Stomach (tissue), 9 donors: ENCODE data around the gene COL11A2. TPM values are rescaled to one million over a fixed set of nuclear protein-coding genes. Genes with fewer than 3 reads are reported as not detected.

Experiments used
- DNase-seq, 2 donors: peaks; one replicate each; pipeline versions ENCODE4 v3.0.0 to v3.0.0-alpha.2; 2013 to 2019
- H3K27ac ChIP-seq, 5 donors: fragments of 200-600 bp in 4 of 5; sonication (generic) in 4 of 5; one replicate each; pipeline ENCODE4 v1.5.1; 2013 to 2019; ENCODE audit warnings: mild to moderate bottlenecking in 1 of 5, moderate library complexity in 1 of 5
- H3K27me3 ChIP-seq, 3 donors: fragments of 200-600 bp; sonication (generic); one replicate each; pipeline ENCODE4 v1.5.1; 2017 to 2019; ENCODE audit warnings: mixed run types in 1 of 3
- H3K36me3 ChIP-seq, 4 donors: fragments of 200-600 bp; sonication (generic); 1 replicate in 3 of 4; 2 replicates in 1 of 4; pipeline ENCODE4 v1.5.1; 2016 to 2019
- H3K4me1 ChIP-seq, 4 donors: fragments of 200-600 bp; sonication (generic); one replicate each; pipeline ENCODE4 v1.5.1; 2016 to 2019
- H3K4me3 ChIP-seq, 4 donors: fragments of 200-600 bp; sonication (generic) in 3 of 4; one replicate each; pipeline ENCODE4 v1.5.1; 2016 to 2019; ENCODE audit warnings: mild to moderate bottlenecking in 1 of 4
- H3K9me3 ChIP-seq, 4 donors: fragments of 200-600 bp; sonication (generic); one replicate each; pipeline ENCODE4 v1.5.1; 2016 to 2019
- CTCF ChIP-seq, 7 experiments: fragments of 450-650 bp in 4 of 7; fragments of 200-600 bp in 3 of 7; sonication (generic) in 3 of 7; IDR thresholded peaks; one replicate each; pipeline ENCODE4 v1.5.1; 2016 to 2019; ENCODE audit warnings: antibody characterized with exemption in 7 of 7, control low read depth in 2 of 7, mild to moderate bottlenecking in 1 of 7
- EP300 ChIP-seq: sonication (generic); formaldehyde crosslinking; IDR thresholded peaks from one replicate; pipeline ENCODE4 v1.6.1; 2017; ENCODE audit warnings: antibody characterized with exemption
- POLR2A ChIP-seq, 4 donors: fragments of 450-650 bp; IDR thresholded peaks; one replicate each; pipeline ENCODE4 v1.6.1; 2016; ENCODE audit warnings: antibody characterized with exemption in 4 of 4, control low read depth in 2 of 4, mild to moderate bottlenecking in 1 of 4, moderate library complexity in 1 of 4
- POLR2AphosphoS5 ChIP-seq, 3 donors: sonication (generic); formaldehyde crosslinking; IDR thresholded peaks; one replicate each; pipeline ENCODE4 v1.6.1; 2016; ENCODE audit warnings: antibody characterized with exemption in 3 of 3
- WGBS, 5 donors: extraction: QIAGEN DNeasy Blood & Tissue Kit in 3 of 5; methylation state at CpG; one replicate each; pipeline versions ENCODE4 v1.1.5 to v1.1.7; 2013 to 2018; 5-methylcytosine and 5-hydroxymethylcytosine counted together
- intact Hi-C: fragments of 100-400 bp; cut with DNase I; formaldehyde crosslinking; loops from one replicate; pipeline ENCODE4 v1.15.1; 2023; ENCODE audit warnings: low total_unique reads
- polyA plus RNA-seq, 3 donors: library from polyadenylated mRNA; stranded (reverse); fragments of 200-250 nt; gene quantifications; one replicate each; pipeline ENCODE4 v1.2.3, GENCODE V29; 2013
- small RNA-seq, 4 donors: library from RNA; depleted of rRNA; stranded (forward); fragments of <200 nt; gene quantifications; one replicate each; pipeline ENCODE3, GENCODE V24; 2016
- total RNA-seq, 5 donors: library from RNA; depleted of rRNA; stranded (reverse); fragments of >200 nt; gene quantifications; one replicate each; pipeline versions ENCODE4 v1.1.0 to v1.2.3, GENCODE V29; 2014 to 2016
- donor health status: healthy with polysubstance abuse.
- donor health status: Bipolar disorder and iron deficiency.
- donor health status: healthy.

The COL11A2 gene
- total and polyA plus RNA-seq, 8 donors, result under 0.01 to 1.5 (median 0.87) TPM; not detected in 3

GRCh38 chr6:33116841-33117711, 75.2 kb downstream of the COL11A2 start:
- Histone ChIP-seq H3K27ac (no peak overlapping the region), H3K4me3 (no peak overlapping the region), H3K4me1 (peaks cover 4 to 13% (median 7%) of the 10 kb centered on the region in 4 donors), H3K9me3 (no peaks in the 10 kb centered on the region), H3K27me3 (peaks cover 0 to 53% (median 33%) of the 10 kb centered on the region in 3 donors), H3K36me3 (no peaks in the 10 kb centered on the region)
- intact Hi-C loops, result no loop called here
- DNase-seq, result no peak
- 4 to 11% (median 9%) methylated on average over 31 to 32 of the region's 32 CpGs for WGBS, 5 donors
- TF ChIP-seq CTCF (IDR thresholded peaks at IDR 0.05) (no peak), POLR2A (IDR thresholded peaks at IDR 0.05) (no peak), POLR2AphosphoS5 (IDR thresholded peaks at IDR 0.05) (no peak), EP300 (no peak)

- Histone ChIP-seq H3K9me3 (no peaks in the 10 kb centered on the region), H3K4me1 (peaks cover 4 to 13% (median 7%) of the 10 kb centered on the region in 4 donors), H3K36me3 (no peaks in the 10 kb centered on the region), H3K27ac (no peak overlapping the region), H3K27me3 (peaks cover 0 to 59% (median 33%) of the 10 kb centered on the region in 3 donors), H3K4me3 (no peak overlapping the region)
- intact Hi-C loops, result no loop called here
- 5 to 31% (median 19%) methylated on average over 6 of the region's 6 CpGs for WGBS, 5 donors
- TF ChIP-seq CTCF (IDR thresholded peaks at IDR 0.05) (no peak), POLR2AphosphoS5 (IDR thresholded peaks at IDR 0.05) (no peak), POLR2A (IDR thresholded peaks at IDR 0.05) (no peak), EP300 (no peak)
- no peak for DNase-seq
Observed at GRCh38 chr6:33116417-33116816, 75.8 kb downstream of the COL11A2 start.

GRCh38 chr6:33114406-33114805, 77.9 kb downstream of the COL11A2 start:
- Histone ChIP-seq H3K9me3 (no peaks in the 10 kb centered on the region), H3K27me3 (peaks cover 0 to 70% (median 33%) of the 10 kb centered on the region in 3 donors), H3K4me1 (peaks cover 4 to 13% (median 7%) of the 10 kb centered on the region in 4 donors), H3K4me3 (no peak overlapping the region), H3K27ac (no peak overlapping the region), H3K36me3 (no peaks in the 10 kb centered on the region)
- DNase-seq, result no peak
- intact Hi-C loops, result no loop called here
- TF ChIP-seq POLR2AphosphoS5 (IDR thresholded peaks at IDR 0.05) (no peak), POLR2A (IDR thresholded peaks at IDR 0.05) (no peak), EP300 (no peak), CTCF (IDR thresholded peaks at IDR 0.05) (no peak)

- peaks cover 0 to 70% (median 33%) of the 10 kb centered on the region in 3 donors for H3K27me3 ChIP-seq
- no peak overlapping the region for H3K4me3 ChIP-seq
- TF ChIP-seq EP300 (no peak), POLR2A (IDR thresholded peaks at IDR 0.05) (no peak), POLR2AphosphoS5 (IDR thresholded peaks at IDR 0.05) (no peak), CTCF (IDR thresholded peaks at IDR 0.05) (no peak)
- H3K9me3 ChIP-seq, result no peaks in the 10 kb centered on the region
- intact Hi-C loops, result no loop called here
- H3K27ac ChIP-seq, result no peak overlapping the region
- DNase-seq, result no peak
- H3K4me1 ChIP-seq, result peaks cover 4 to 13% (median 7%) of the 10 kb centered on the region in 4 donors
- H3K36me3 ChIP-seq, result no peaks in the 10 kb centered on the region
- 58 to 70% (median 66%) methylated on average over 7 of the region's 7 CpGs for WGBS, 5 donors
Observed at GRCh38 chr6:33113755-33114154, 78.5 kb downstream of the COL11A2 start.

Small RNAs within 50 kb of the gene (small RNA-seq; reads per million reads assigned to genes)
- gene MIR219A1, result 1.6 to 6.6 (median 2.8) reads per million in 4 donors
- gene RNY4P10, result 0 to 1.5 (median 0.20) reads per million in 4 donors

Other genes starting within 250 kb of the COL11A2 start
- gene HLA-DMA, start 239.4 kb downstream of the COL11A2 start, total RNA-seq, result 100 to 1,000 TPM in 1 of 5 donors, 10 to 100 TPM in 2, 1 to 10 TPM in 1, under 1 TPM in 1; 0.87 to 129 (median 34.4) TPM
- gene HLA-DMA, start 239.4 kb downstream of the COL11A2 start, polyA plus RNA-seq, result 10 to 100 TPM; 15.1 to 93.2 (median 30.0) TPM
- gene BRD2, start 223.9 kb downstream of the COL11A2 start, total RNA-seq, result 100 to 1,000 TPM; 111 to 538 (median 190) TPM
- gene BRD2, start 223.9 kb downstream of the COL11A2 start, polyA plus RNA-seq, result 10 to 100 TPM; 70.7 to 78.7 (median 74.4) TPM
- 1 to 10 TPM in 2 of 5 donors, under 1 TPM in 2, not detected in 1; 0.45 to 3.9 (median 1.9) TPM for gene HLA-DOA, start 182.9 kb downstream of the COL11A2 start, total RNA-seq
- gene HLA-DOA, start 182.9 kb downstream of the COL11A2 start, polyA plus RNA-seq, result 1 to 10 TPM in 1 of 3 donors, under 1 TPM in 2; 0.62 to 2.1 (median 0.92) TPM
- 100 to 1,000 TPM in 1 of 5 donors, 10 to 100 TPM in 3, under 1 TPM in 1; 0.29 to 171 (median 39.7) TPM for gene HLA-DPA1, start 118.8 kb downstream of the COL11A2 start, total RNA-seq
- 10 to 100 TPM; 14.3 to 34.1 (median 23.3) TPM for gene HLA-DPA1, start 118.8 kb downstream of the COL11A2 start, polyA plus RNA-seq
- gene HLA-DPB1, start 116.5 kb downstream of the COL11A2 start, total RNA-seq, result 10 to 100 TPM in 4 of 5 donors, not detected in 1; 10.7 to 46.6 (median 31.9) TPM
- gene HLA-DPB1, start 116.5 kb downstream of the COL11A2 start, polyA plus RNA-seq, result 10 to 100 TPM; 48.3 to 62.2 (median 51.1) TPM
- 10 to 100 TPM in 3 of 5 donors, 1 to 10 TPM in 2; 2.9 to 50.4 (median 10.7) TPM for gene RXRB, start 8.2 kb upstream of the COL11A2 start, total RNA-seq
- 10 to 100 TPM; 15.9 to 32.7 (median 17.3) TPM for gene RXRB, start 8.2 kb upstream of the COL11A2 start, polyA plus RNA-seq
- gene SLC39A7, start 8.4 kb upstream of the COL11A2 start, total RNA-seq, result 100 to 1,000 TPM in 1 of 5 donors, 10 to 100 TPM in 3, 1 to 10 TPM in 1; 9.3 to 119 (median 75.8) TPM
- 10 to 100 TPM; 33.6 to 59.8 (median 54.5) TPM for gene SLC39A7, start 8.4 kb upstream of the COL11A2 start, polyA plus RNA-seq
- gene HSD17B8, start 12.2 kb upstream of the COL11A2 start, total RNA-seq, result 10 to 100 TPM in 2 of 5 donors, 1 to 10 TPM in 2, not detected in 1; 8.0 to 24.8 (median 14.5) TPM
- 10 to 100 TPM; 21.5 to 29.9 (median 24.5) TPM for gene HSD17B8, start 12.2 kb upstream of the COL11A2 start, polyA plus RNA-seq
- 100 to 1,000 TPM in 1 of 5 donors, 10 to 100 TPM in 4; 14.3 to 140 (median 20.7) TPM for gene RING1, start 16.0 kb upstream of the COL11A2 start, total RNA-seq
- gene RING1, start 16.0 kb upstream of the COL11A2 start, polyA plus RNA-seq, result 10 to 100 TPM; 35.1 to 45.4 (median 37.4) TPM
- gene VPS52, start 79.4 kb upstream of the COL11A2 start, total RNA-seq, result 10 to 100 TPM; 39.7 to 89.3 (median 59.4) TPM
- 10 to 100 TPM; 22.6 to 37.2 (median 25.3) TPM for gene VPS52, start 79.4 kb upstream of the COL11A2 start, polyA plus RNA-seq
- gene RPS18, start 79.6 kb upstream of the COL11A2 start, total RNA-seq, result 1,000 to 10,000 TPM in 4 of 5 donors, 100 to 1,000 TPM in 1; 279 to 3,666 (median 1,718) TPM
- gene RPS18, start 79.6 kb upstream of the COL11A2 start, polyA plus RNA-seq, result 1,000 to 10,000 TPM; 4,575 to 9,227 (median 6,928) TPM
- gene B3GALT4, start 84.7 kb upstream of the COL11A2 start, total RNA-seq, result 10 to 100 TPM in 4 of 5 donors, not detected in 1; 10.8 to 42.9 (median 32.6) TPM
- 10 to 100 TPM in 2 of 3 donors, 1 to 10 TPM in 1; 9.8 to 11.5 (median 10.5) TPM for gene B3GALT4, start 84.7 kb upstream of the COL11A2 start, polyA plus RNA-seq
- gene WDR46, start 96.8 kb upstream of the COL11A2 start, total RNA-seq, result 10 to 100 TPM; 42.9 to 72.9 (median 54.5) TPM
- gene WDR46, start 96.8 kb upstream of the COL11A2 start, polyA plus RNA-seq, result 10 to 100 TPM; 47.5 to 65.1 (median 54.4) TPM
- 10 to 100 TPM in 3 of 5 donors, 1 to 10 TPM in 1, not detected in 1; 9.7 to 32.9 (median 12.8) TPM for gene PFDN6, start 97.1 kb upstream of the COL11A2 start, total RNA-seq
- gene PFDN6, start 97.1 kb upstream of the COL11A2 start, polyA plus RNA-seq, result 100 to 1,000 TPM; 117 to 265 (median 202) TPM
- gene RGL2, start 106.5 kb upstream of the COL11A2 start, total RNA-seq, result 100 to 1,000 TPM in 1 of 5 donors, 10 to 100 TPM in 4; 10.4 to 103 (median 52.7) TPM
- gene RGL2, start 106.5 kb upstream of the COL11A2 start, polyA plus RNA-seq, result 100 to 1,000 TPM in 1 of 3 donors, 10 to 100 TPM in 2; 37.4 to 112 (median 44.3) TPM
- gene TAPBP, start 121.6 kb upstream of the COL11A2 start, total RNA-seq, result 100 to 1,000 TPM in 2 of 5 donors, 10 to 100 TPM in 3; 29.0 to 242 (median 59.5) TPM
- 10 to 100 TPM; 17.0 to 53.5 (median 37.5) TPM for gene TAPBP, start 121.6 kb upstream of the COL11A2 start, polyA plus RNA-seq
- 10 to 100 TPM in 4 of 5 donors, 1 to 10 TPM in 1; 1.2 to 45.2 (median 11.9) TPM for gene ZBTB22, start 125.3 kb upstream of the COL11A2 start, total RNA-seq
- gene ZBTB22, start 125.3 kb upstream of the COL11A2 start, polyA plus RNA-seq, result 10 to 100 TPM in 2 of 3 donors, 1 to 10 TPM in 1; 9.8 to 11.8 (median 10.5) TPM
- gene DAXX, start 130.5 kb upstream of the COL11A2 start, total RNA-seq, result 100 to 1,000 TPM in 2 of 5 donors, 10 to 100 TPM in 3; 18.2 to 127 (median 59.8) TPM
- gene DAXX, start 130.5 kb upstream of the COL11A2 start, polyA plus RNA-seq, result 10 to 100 TPM; 27.5 to 31.3 (median 27.5) TPM
- gene KIFC1, start 199.4 kb upstream of the COL11A2 start, total RNA-seq, result 10 to 100 TPM in 1 of 5 donors, 1 to 10 TPM in 3, not detected in 1; 4.2 to 15.4 (median 6.7) TPM
- gene KIFC1, start 199.4 kb upstream of the COL11A2 start, polyA plus RNA-seq, result 1 to 10 TPM in 2 of 3 donors, under 1 TPM in 1; 0.46 to 9.9 (median 5.4) TPM
- gene PHF1, start 218.5 kb upstream of the COL11A2 start, total RNA-seq, result 100 to 1,000 TPM in 1 of 5 donors, 10 to 100 TPM in 4; 22.0 to 125 (median 70.0) TPM
- gene PHF1, start 218.5 kb upstream of the COL11A2 start, polyA plus RNA-seq, result 10 to 100 TPM; 56.3 to 99.9 (median 68.7) TPM
- gene CUTA, start 225.6 kb upstream of the COL11A2 start, total RNA-seq, result 100 to 1,000 TPM in 3 of 5 donors, 10 to 100 TPM in 2; 12.8 to 203 (median 101) TPM
- gene CUTA, start 225.6 kb upstream of the COL11A2 start, polyA plus RNA-seq, result 100 to 1,000 TPM; 162 to 233 (median 165) TPM
- 10 to 100 TPM in 2 of 5 donors, 1 to 10 TPM in 2, under 1 TPM in 1; 0.58 to 78.8 (median 7.7) TPM for gene SYNGAP1, start 227.6 kb upstream of the COL11A2 start, total RNA-seq
- 1 to 10 TPM; 3.9 to 5.6 (median 4.0) TPM for gene SYNGAP1, start 227.6 kb upstream of the COL11A2 start, polyA plus RNA-seq